Epithelial cell of prostate (primary cell): ENCODE results near the gene ADCY9.
"Not testable (repeated sequence)": the region's sequence is repeated elsewhere in the genome, so short reads cannot be mapped to it uniquely, and the experiment has no call there.

ENCODE experiments used
- DNase-seq: peaks from one replicate; pipeline ENCODE4 v3.0.0-alpha.2; 2011; ENCODE audit warnings: low read depth, low spot score
- H3K27ac ChIP-seq: fragments of 450-650 bp; 2 replicates; pipeline ENCODE4 v1.5.1; 2017; ENCODE audit warnings: mild to moderate bottlenecking

The ADCY9 gene

GRCh38 chr16:4075534-4075933, 40.7 kb downstream of the ADCY9 start:
- DNase-seq = no peak
- no peak overlapping the region for H3K27ac ChIP-seq

GRCh38 chr16:4073150-4073549, 43.1 kb downstream of the ADCY9 start:
- not testable (repeated sequence) for H3K27ac ChIP-seq

DNA sequence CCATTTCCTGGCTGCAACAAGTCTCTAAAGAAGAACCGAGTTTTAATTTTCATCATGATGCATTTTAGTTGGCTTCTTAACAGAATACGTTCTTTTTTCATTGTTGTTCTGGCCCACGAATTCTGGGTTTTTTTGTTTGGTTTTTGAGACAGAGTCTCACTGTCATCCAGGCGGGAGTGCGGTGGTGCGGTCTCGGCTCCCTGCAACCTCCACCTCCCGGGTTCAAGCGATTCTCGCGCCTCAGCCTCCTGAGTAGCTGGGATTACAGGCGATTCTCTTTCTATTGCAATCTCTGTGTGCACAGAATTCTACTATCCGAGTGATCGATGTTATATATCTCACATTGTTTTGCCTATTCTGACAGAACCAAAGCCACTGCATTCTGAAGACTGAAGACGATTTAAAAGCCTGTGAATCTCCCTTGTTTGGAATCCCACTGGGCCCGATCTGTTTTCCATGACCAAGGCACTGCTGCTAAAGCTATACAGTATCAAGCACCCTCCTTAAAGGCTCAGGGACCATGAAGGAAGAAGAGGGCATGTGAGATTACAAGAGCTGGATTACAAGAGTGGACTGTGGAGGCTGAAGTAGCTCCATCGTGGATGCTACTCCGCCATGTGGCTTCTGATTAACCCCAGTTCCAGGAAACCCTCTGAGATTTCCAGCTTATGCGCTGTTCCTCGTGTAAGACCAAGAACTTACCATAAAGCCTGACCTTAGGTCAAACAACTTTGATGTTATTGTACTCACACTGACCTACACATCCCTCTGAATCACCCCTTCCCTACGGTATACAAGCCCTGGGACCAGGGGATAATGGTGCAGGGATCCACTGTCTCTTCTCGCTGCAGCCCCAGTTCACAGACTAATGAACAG, 44.3 kb downstream of the ADCY9 start:
- DNase-seq = no peak
- no peak overlapping the region for H3K27ac ChIP-seq

More at GRCh38 chr16:4073150-4073549, 43.1 kb downstream of the ADCY9 start:
- DNase-seq = not testable (repeated sequence)

DNA sequence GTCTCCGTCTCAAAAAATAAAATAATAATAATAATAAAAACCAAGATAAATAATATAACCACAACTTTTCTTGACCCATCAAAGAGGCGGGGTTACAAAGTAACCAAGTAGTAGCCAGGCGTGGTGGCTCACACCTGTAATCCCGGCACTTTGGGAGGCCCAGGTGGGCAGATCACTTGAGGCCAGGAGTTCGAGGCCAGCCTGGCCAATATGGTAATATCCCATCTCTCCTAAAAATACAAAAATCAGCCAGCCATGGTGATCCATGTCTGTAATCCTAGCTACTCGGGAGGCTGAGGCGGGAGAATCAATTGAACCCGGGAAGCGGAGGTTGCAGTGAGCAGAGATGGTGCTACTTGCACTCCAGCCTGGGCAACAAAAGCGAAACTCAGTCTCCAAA, 45.3 kb downstream of the ADCY9 start:
- DNase-seq = no peak

DNA sequence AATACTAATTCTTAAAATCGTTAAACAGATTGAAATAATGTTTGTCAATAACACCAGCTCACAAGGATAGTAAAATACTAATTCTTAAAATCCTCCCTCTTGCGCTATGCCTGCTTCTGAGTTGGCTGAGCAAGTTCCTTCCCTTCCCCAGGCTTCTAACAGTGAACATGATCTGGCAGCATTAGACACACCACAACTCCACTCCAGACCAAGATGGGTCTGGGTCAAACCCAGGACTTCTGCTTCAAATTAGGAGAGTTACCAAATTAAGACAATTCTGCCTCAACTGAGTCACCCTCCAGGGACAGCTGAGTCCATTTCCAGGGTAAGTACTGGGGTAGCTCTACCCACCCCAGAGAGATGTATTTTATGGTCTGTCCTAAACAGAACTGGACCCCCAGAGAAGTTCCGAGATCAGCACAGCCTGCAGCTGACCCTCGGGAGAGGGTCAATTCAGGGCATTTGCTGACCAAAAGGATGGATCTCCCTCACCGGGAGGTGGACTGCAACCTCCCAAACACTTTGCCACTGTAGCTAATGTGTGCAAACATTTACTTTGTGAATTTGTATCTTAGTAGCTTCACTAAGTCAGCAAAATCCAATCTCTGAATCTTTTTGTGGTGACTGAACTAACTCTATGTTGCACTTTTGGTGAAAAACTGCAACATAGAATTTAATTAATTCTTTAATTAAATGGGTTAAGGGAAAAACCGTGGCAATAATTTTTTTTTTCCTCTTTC, 48.8 kb downstream of the ADCY9 start:
- no peak for DNase-seq
- no peak overlapping the region for H3K27ac ChIP-seq

More for the DNA sequence above, 45.3 kb downstream of the ADCY9 start:
- H3K27ac ChIP-seq = no peak overlapping the region

GRCh38 chr16:4064950-4065352, 51.3 kb downstream of the ADCY9 start:
- no peak overlapping the region for H3K27ac ChIP-seq
- no peak for DNase-seq

GRCh38 chr16:4062212-4062802, 53.9 kb downstream of the ADCY9 start:
- H3K27ac ChIP-seq = no peak overlapping the region
- DNase-seq = no peak

DNA sequence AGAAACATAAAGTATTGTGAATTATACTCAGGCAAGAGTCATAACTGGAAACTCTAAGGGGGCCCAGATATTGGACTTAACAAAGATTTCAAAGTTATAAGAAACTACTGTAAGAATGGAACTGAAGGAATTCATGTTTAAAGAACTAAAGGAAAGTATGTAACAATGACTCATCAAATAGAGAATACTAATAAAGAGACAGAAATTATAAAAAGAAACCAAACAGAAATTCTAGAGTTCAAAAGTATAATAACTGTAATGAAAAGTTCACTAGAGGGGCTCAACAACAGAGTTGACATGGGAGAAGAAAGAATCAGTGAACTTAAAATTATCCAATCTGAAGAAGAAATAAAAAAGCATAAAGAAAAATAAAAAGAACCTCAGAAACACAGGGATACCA, 55.4 kb downstream of the ADCY9 start:
- H3K27ac ChIP-seq = no peak overlapping the region
- DNase-seq = no peak

DNA sequence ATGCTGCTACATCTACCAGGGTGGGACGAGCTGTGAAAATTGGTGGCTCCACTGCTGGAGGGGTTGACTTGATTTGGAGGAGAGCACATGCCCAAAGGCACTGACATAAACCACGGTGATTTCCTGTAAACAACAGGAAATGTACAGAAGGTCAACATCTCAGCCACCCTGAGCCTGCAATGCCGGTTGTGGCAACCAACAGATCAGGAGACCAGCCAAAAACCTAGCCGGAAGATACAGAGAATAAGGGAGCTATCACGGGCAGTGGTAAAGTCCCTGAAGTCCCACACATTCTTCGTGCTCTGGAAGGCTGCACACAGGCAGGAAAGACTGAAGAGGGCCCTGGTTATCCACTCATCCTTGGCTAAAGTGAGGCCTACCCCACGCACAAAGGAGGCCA, 56.2 kb downstream of the ADCY9 start:
- H3K27ac ChIP-seq = no peak overlapping the region
- DNase-seq = no peak

- no peak overlapping the region for H3K27ac ChIP-seq
- no peak for DNase-seq
These were observed 57.9 kb downstream of the ADCY9 start for GRCh38 chr16:4058386-4058785.

DNA sequence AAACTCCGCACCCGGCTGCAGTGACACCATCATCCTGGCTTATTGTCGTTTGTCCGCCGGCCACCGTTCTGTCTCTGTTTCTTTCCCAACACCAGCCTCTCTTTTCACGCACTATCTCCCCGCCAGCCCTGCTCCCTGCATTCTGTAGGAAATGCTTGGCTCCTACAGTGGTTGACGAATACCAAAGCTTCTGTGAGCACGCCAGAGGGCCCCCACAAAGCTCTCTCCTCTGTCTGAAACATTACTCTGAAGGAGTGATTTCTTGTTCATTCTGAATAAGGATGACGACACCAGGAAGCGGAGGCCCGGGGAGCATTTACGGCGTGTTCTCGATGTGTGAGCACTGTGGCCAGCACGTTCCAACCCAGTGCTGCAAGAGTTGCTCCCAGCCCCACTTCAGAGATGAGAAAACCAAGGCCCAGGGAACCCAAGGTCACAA, 58.8 kb downstream of the ADCY9 start:
- no peak overlapping the region for H3K27ac ChIP-seq
- no peak for DNase-seq

DNA sequence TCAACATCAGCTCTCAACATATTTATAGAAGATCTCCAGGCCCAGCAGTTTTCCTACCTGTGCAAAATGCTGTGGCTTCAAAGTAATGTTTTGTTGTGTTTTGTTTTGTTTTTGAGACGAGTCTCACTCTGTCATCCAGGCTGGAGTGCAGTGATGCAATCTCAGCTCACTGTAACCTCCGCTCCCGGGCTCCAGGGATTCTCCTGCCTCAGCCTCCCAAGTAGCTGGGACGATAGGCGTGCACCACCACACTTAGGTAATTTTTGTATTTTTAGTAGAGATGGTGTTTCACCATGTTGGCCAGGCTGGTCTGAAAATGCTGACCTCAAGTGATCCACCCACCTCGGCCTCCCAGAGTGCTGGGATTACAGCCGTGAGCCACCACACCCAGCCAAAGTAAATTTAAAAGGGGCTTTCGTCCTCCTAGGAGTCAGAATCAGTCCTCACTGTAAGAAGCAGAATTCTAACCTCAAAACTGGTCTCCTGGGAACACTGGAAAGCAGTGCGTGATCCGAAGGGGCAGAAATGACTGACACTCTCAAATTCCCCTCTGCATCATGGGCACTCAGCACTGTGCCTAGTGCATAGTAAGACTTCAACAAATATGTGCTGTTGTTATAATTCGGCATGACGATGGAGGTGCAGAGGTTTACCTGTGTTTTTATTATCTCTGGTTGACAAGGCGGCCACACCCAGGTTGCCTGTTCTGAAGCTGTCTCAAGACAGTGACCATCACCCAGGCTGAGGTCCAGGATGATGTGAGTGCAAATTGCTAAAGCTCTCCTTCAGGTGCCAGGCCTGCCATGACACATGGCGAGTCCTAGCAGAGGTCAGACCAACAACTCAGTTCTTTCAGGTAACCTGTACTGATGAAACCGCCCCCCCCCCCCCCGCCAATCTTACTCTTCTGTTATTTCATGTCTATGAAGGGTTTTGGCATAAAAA, 59.8 kb downstream of the ADCY9 start:
- DNase-seq = no peak
- no peak overlapping the region for H3K27ac ChIP-seq

DNA sequence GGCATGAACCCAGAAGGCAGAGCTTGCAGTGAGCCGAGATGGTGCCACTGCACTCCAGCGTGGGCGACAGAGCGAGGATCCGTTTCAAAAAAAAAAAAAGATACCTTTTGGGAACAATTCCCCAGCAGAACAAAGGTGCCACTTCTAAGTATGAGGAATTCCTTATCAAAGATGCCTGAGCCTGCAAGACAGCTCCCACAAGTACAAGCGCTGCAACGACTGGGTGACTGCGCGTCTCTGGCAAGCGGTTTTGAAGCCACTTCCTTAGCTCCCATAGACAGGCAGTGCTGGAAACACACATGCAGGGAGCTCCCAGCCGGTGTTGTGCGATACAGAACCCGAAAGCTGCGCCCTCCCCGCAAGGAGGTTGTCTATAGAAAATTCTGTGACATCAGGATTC, 60.5 kb downstream of the ADCY9 start:
- no peak overlapping the region for H3K27ac ChIP-seq
- DNase-seq = no peak

DNA sequence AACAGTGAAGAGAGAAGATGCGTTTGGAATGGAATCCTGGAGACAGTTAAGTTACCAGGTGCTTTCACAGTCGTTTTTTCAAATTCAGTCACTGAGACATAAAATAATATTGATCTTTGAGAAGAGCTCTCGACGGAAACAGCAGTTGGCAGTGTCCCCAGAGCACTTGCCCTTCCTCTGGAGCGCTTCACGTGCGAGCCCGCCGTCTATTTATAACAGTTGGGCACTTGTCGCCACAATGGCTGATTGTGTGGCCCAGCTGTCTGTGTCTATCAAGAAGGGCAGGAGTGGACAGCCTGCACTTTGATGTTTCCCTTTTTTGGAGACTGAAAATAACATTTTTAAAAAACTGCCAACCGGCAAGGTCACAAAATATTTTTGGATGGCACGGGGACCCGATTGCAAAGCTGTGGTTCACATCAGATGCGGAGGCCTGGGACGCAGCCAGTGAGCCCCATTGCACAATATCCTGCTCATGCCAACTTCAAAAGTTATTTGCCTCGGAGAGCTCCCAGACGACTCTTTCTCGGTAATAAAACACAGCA, 62.9 kb downstream of the ADCY9 start:
- H3K27ac ChIP-seq = peak overlapping the region; percentile 90
- DNase-seq = no peak

GRCh38 chr16:4052801-4053293, 63.4 kb downstream of the ADCY9 start:
- peak overlapping the region; percentile 90 for H3K27ac ChIP-seq
- peak; percentile 60 for DNase-seq

DNA sequence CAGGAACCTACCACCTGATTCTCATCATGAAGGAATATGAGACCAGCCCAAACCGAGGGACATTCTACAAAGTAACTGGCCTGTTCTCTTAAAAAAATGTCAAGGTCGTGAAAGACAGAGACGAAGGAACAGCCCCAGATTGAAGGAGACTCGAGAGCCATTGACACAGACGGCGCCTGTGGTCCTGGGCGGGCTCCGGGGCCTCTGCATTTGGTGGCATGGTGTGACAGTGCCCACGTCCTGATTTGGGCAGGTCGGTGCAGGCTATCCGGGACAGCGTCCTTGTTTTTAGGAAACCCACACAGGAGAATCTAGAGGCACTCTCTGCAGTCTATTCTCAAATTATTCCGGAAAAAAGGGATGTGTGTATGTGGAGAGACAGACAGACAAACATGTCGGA, 64.1 kb downstream of the ADCY9 start:
- no peak for DNase-seq
- H3K27ac ChIP-seq = peak overlapping the region; percentile 90

DNA sequence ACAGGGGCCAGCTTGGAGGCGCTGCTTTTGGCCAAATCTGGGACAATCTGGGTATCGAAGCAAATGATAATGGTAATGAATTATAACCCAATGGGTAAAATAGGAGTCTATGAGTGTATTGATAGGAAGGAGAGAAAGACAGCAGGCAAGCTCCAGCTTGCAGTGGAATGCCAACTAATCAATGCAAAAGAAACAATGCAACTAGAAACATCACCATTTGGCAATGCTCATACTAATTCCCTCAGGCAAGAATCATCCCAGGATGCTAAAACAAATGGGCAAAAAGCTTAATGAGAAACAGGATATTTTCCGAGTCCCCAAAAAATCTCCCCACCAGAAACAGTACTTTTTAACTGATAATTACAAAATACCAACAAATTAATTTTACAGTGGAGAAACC, 64.7 kb downstream of the ADCY9 start:
- no peak for DNase-seq
- peak overlapping the region; percentile 90 for H3K27ac ChIP-seq

GRCh38 chr16:4049031-4049430, 67.2 kb downstream of the ADCY9 start:
- DNase-seq = no peak
- no peak overlapping the region for H3K27ac ChIP-seq

- DNase-seq = no peak
- no peak overlapping the region for H3K27ac ChIP-seq
These were observed 67.8 kb downstream of the ADCY9 start for GRCh38 chr16:4048481-4048880.
